Activated CD8-positive, alpha-beta T cell treated with anti-CD3 and anti-CD28 coated beads, Interleukin-2, amount 10 ng/mL, durations not matched to agents 7 days and 5 days (primary cell): Measurements from ENCODE around the gene PIK3CB. TPM values are rescaled to one million over a fixed set of nuclear protein-coding genes. Genes with fewer than 3 reads are reported as not detected.
"Not testable (repeated sequence)": the region's sequence is repeated elsewhere in the genome, so short reads cannot be mapped to it uniquely, and the experiment has no call there.

Experiments
- ATAC-seq: fragments of 150-1000 bp; cut with Tn5 transposase; one replicate; pipeline ENCODE4 v1.10.0; 2021; ENCODE audit warnings: moderate library complexity
- CTCF ChIA-PET: fragments of 350-600 bp; sonication (Branson Sonifier 250); formaldehyde crosslinking; loops from one replicate; lab custom pipeline; 2021; ENCODE audit warnings: antibody characterized with exemption; lab: Charles Lee
- POLR2A ChIA-PET: fragments of 350-600 bp; sonication (Branson Sonifier 250); formaldehyde crosslinking; loops from one replicate; lab custom pipeline; 2021; ENCODE audit warnings: antibody characterized with exemption; lab: Charles Lee
- DNase-seq: peaks from one replicate; pipeline ENCODE4 v3.0.0-alpha.2; 2020
- H3K27ac Mint-ChIP-seq: one replicate; pipeline ENCODE4 v1.8.0; 2021; ENCODE audit warnings: mild to moderate bottlenecking, mixed read lengths
- H3K27me3 Mint-ChIP-seq: one replicate; pipeline ENCODE4 v1.8.0; 2021; ENCODE audit warnings: low read depth, mixed read lengths
- H3K36me3 Mint-ChIP-seq: one replicate; pipeline ENCODE4 v1.8.0; 2021; ENCODE audit warnings: low read depth, mixed read lengths
- H3K4me1 Mint-ChIP-seq: one replicate; pipeline ENCODE4 v1.8.0; 2021; ENCODE audit warnings: low read depth, mixed read lengths
- H3K4me3 Mint-ChIP-seq: one replicate; pipeline ENCODE4 v1.8.0; 2021; ENCODE audit warnings: mild to moderate bottlenecking, mixed read lengths
- H3K9me3 Mint-ChIP-seq: one replicate; pipeline ENCODE4 v1.8.0; 2022; ENCODE audit warnings: mixed read lengths; ENCODE audit not compliant: insufficient read depth
- total RNA-seq, 2 experiments: library from RNA; stranded (reverse); gene quantifications; one replicate each; pipeline ENCODE4 v1.2.3, GENCODE V29; 2021

The PIK3CB gene
- total RNA-seq, 2 experiments from 2014 or later, result 3.6 to 4.1 TPM

DNA sequence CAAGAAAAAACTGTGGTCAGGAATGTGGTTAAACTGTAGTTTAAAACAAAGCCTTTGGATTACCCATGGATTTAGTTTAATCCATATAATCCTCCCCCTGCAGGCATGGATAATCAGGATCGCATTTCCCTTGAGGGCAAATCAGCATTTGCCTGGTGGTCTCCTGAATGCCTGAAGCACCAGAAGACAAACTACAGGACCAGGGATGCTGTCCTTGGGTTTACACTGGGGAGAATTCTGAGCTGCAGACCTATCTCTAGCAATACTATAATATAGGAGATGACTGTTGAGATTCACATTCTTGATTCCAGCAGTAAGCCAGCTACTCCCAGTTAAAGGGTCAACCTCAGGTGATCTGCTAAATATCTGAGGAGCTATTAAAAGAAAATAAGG is 10.6 kb downstream of the PIK3CB start:
- ChIA-PET CTCF (interaction anchor here (1.0 to 1.1 kb wide), 2 partner anchors 28 to 100 kb away, joined by 3 to 4 read pairs; no protein-coding TSS in a partner anchor), POLR2A (no interaction called here)
- no peak for DNase-seq
- Mint-ChIP-seq H3K9me3 (no peaks in the 10 kb centered on the region), H3K4me3 (no peak overlapping the region), H3K36me3 (no peaks in the 10 kb centered on the region), H3K27me3 (no peaks in the 10 kb centered on the region), H3K27ac (no peak overlapping the region), H3K4me1 (no peaks in the 10 kb centered on the region)
- no peak for ATAC-seq

DNA sequence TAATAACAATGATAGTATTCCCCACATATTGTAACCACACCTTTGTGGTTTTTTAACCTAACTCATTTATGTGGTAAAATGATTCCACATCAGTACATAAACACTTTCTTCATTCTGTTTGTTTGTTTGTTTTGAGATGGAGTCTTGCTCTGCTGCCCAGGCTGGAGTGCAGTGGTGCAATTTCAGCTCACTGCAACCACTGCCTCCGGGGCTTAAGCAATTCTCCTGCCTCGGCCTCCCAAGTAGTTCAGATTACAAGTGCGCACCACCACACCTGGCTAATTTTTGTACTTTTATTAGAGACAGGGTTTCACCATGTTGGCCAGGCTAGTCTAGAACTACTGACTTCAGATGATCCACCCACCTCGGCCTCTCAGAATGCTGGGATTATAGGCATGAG is 14.3 kb downstream of the PIK3CB start:
- H3K4me3 Mint-ChIP-seq, H3K36me3 Mint-ChIP-seq, H3K4me1 Mint-ChIP-seq, ATAC-seq, H3K27me3 Mint-ChIP-seq, H3K27ac Mint-ChIP-seq, CTCF ChIA-PET, DNase-seq, H3K9me3 Mint-ChIP-seq, POLR2A ChIA-PET: not testable (repeated sequence)

DNA sequence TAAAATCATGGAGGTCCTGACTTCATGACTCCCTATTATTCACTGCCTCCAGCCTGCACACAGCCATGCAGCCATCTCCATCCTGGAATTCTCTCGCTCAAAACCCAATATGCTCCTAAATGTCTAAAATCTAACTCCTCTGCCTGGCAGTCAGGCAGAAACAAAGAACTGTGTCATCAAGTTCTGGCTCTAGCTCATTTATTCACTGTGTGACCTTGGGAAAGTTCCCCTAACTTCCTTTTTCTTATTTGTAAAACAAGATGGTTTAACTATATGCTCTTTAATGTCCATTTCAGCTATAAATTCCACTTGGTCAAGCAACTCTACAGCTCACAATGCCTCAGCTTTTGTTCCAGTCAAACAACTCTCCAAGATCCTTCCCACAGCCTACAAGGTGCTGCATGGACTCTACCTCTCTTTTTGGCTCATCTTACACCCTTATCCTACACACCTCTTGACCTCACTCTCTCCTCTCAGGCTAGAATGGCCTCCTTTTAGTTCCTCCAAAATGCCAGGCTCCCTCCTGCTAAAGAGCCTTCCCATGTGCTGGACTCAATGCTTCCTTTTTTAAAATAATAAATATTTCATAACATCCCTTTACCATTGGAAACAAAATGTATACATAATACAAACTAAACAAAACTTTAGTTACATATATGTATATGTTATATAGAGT is 16.4 kb downstream of the PIK3CB start:
- no peak for DNase-seq
- Mint-ChIP-seq H3K36me3 (peaks cover 2% of the 10 kb centered on the region), H3K27ac (peak overlapping the region; percentile 27), H3K9me3 (no peaks in the 10 kb centered on the region), H3K4me3 (no peak overlapping the region), H3K27me3 (no peaks in the 10 kb centered on the region), H3K4me1 (peaks cover 12% of the 10 kb centered on the region)
- CTCF ChIA-PET, result interaction anchor here (0.7 to 1.6 kb wide), 2 partner anchors 57 to 97 kb away, joined by 3 to 5 read pairs; no protein-coding TSS in a partner anchor
- ATAC-seq, result no peak
- POLR2A ChIA-PET, result no interaction called here

DNA sequence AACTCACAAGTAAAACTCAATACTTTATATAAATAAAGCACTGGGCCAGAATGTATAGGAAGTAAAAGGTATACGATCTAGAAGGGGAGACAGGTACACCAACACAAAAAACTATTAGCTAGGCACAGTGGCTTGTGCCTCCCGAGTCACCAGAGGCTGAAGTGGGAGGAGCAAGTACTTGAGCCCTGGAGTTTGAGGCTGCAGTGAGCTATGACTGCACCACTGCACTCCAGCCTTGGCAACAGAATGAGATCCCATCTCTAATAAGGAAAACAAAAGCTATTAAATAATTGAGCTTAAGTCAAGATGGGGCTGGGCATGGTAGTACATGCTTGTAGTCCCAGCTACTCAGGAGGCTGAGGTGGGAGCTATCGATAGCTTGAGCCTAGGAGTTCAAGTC is 17.0 kb downstream of the PIK3CB start:
- H3K27me3 Mint-ChIP-seq, result no peaks in the 10 kb centered on the region
- H3K27ac Mint-ChIP-seq, result no peak overlapping the region
- no peaks in the 10 kb centered on the region for H3K9me3 Mint-ChIP-seq
- ChIA-PET CTCF (interaction anchor here (0.7 to 1.6 kb wide), 2 partner anchors 56 to 98 kb away, joined by 3 to 5 read pairs; no protein-coding TSS in a partner anchor), POLR2A (interaction anchor here (0.6 kb wide), 1 partner anchor 41 kb away, joined by 4 read pairs; no protein-coding TSS in a partner anchor)
- no peak overlapping the region for H3K4me3 Mint-ChIP-seq
- DNase-seq (no peak), ATAC-seq (no peak)
- H3K4me1 Mint-ChIP-seq, result peaks cover 12% of the 10 kb centered on the region
- peaks cover 4% of the 10 kb centered on the region for H3K36me3 Mint-ChIP-seq

DNA sequence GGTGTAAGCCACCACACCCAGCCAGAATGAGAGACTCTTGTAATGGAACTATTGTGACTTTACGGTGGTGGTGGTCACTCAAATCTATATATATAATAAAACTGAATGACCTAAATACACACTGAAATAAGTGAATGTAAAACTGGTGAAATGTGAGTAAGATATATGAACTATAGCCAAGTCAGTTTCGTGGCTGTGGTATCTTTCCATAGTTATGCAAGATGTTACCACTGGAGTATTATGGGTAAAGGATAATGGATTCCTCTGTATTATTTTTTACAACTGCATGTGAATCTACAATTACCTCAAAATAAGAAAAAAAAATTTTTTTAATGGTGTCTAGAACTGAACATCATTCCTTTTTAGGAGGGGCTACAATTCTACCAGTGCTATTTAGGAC is 21.9 kb downstream of the PIK3CB start:
- peaks cover 4% of the 10 kb centered on the region for H3K36me3 Mint-ChIP-seq
- ChIA-PET POLR2A (no interaction called here), CTCF (no interaction called here)
- H3K4me1 Mint-ChIP-seq, result peaks cover 14% of the 10 kb centered on the region
- H3K27me3 Mint-ChIP-seq, result no peaks in the 10 kb centered on the region
- no peak overlapping the region for H3K4me3 Mint-ChIP-seq
- DNase-seq (no peak), ATAC-seq (no peak)
- H3K27ac Mint-ChIP-seq, result no peak overlapping the region
- no peaks in the 10 kb centered on the region for H3K9me3 Mint-ChIP-seq

DNA sequence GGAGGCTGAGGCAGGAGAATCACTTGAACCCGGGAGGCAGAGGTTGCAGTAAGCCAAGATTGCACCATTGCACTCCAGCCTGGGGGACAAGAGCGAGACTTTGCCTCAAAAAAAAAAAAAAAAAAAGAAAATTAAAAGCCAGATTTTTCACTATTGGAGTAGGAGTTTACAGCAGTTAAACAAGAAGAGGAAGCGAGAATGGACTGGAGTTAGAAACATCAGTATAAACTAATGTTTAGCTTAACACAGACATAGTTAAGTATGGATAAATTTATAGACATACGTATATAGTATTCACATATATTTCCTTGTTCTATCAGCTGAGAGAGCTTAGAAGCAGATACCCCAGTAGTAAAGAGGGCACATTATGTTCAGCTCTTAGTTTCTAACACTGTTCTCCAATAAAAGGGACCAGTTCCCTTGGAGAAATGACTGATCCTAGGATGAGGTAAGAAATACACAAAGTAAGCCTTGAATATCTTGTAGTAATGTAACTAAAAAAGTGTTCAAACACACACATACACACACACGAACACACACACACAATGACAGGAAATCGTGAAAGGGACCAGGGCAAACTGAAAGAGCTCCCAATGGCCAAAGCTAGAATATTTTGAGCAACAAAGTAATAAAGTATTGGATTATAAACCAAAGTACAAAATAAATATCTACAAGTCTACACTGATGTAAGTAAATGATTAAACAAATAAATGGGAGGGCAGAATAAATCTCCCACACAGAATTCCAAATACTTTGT is 25.1 kb downstream of the PIK3CB start:
- Mint-ChIP-seq H3K9me3 (no peaks in the 10 kb centered on the region), H3K4me1 (peaks cover 6% of the 10 kb centered on the region), H3K4me3 (no peak overlapping the region), H3K27ac (no peak overlapping the region), H3K27me3 (no peaks in the 10 kb centered on the region), H3K36me3 (peaks cover 4% of the 10 kb centered on the region)
- ATAC-seq (no peak), DNase-seq (no peak)
- ChIA-PET POLR2A (no interaction called here), CTCF (no interaction called here)

DNA sequence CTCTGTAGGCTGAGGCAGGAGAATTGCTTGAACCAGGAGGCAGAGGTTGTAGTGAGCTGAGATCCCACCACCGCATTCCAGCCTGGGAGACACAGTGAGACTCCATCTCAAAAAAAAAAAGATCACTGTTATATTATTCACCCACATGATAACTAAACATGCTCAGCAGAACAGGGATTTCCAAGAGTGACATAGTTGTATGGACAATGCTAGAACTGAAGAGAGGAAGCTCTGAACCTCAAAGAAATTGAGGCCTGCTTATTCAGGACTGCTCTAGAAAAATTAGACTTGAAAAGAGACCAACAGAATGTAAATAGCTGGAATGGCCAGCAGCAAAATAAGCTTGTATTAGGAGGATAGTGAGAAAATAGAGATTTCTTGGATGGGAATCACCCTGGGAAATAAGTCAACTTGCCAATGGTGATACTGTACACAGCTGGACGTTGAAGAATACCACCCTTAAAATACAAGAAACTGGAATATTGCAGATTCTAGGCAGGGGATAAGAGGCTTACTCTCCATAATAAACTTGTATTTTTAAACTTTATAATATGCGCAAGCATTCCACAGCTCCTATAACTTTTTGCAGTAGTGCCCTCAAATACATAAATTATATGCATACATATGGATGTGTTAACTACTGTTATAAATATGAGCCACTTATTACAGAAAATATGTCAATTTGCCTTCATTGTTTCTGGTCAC is 28.2 kb downstream of the PIK3CB start:
- POLR2A ChIA-PET, result no interaction called here
- Mint-ChIP-seq H3K36me3 (no peaks in the 10 kb centered on the region), H3K9me3 (no peaks in the 10 kb centered on the region), H3K4me3 (no peak overlapping the region), H3K4me1 (peaks cover 2% of the 10 kb centered on the region), H3K27me3 (no peaks in the 10 kb centered on the region), H3K27ac (no peak overlapping the region)
- no peak for DNase-seq
- no peak for ATAC-seq
- CTCF ChIA-PET, result interaction anchor here (2.0 kb wide), 1 partner anchor 109 kb away, joined by 10 read pairs; no protein-coding TSS in a partner anchor

DNA sequence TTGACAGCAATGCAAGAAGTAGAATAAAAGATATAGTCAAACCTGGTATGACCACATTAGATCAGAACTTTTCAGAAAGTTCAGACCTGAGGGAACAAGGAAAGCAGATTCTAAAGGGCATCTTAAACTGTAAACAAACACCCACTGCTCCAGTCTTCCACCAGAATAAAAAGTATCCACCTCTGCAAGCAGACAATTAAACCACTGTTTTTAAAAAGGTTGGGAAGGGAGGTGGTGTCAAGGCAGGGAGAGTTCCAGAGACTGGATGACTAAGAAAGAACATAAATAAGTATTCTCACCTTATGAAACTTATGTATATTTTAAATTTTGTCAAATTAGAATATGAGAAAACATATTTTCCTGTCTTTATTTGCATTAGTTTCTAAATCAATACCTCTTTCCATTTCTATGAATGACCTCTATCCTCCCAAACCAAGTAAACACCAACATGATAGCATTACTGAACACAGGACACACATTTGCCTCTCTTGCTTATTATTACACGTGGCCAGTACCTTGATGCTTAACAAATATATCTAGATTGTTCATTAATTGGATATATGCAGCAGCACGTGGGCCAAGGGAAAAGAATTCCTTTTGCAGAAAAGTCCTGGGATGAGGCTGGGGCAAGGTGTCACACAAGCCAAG is 31.6 kb downstream of the PIK3CB start:
- ATAC-seq (no peak), DNase-seq (no peak)
- no peak overlapping the region for H3K27ac Mint-ChIP-seq
- ChIA-PET CTCF (no interaction called here), POLR2A (no interaction called here)
- H3K27me3 Mint-ChIP-seq, result no peaks in the 10 kb centered on the region
- no peak overlapping the region for H3K4me3 Mint-ChIP-seq
- no peaks in the 10 kb centered on the region for H3K9me3 Mint-ChIP-seq
- H3K4me1 Mint-ChIP-seq, result no peaks in the 10 kb centered on the region
- no peaks in the 10 kb centered on the region for H3K36me3 Mint-ChIP-seq

DNA sequence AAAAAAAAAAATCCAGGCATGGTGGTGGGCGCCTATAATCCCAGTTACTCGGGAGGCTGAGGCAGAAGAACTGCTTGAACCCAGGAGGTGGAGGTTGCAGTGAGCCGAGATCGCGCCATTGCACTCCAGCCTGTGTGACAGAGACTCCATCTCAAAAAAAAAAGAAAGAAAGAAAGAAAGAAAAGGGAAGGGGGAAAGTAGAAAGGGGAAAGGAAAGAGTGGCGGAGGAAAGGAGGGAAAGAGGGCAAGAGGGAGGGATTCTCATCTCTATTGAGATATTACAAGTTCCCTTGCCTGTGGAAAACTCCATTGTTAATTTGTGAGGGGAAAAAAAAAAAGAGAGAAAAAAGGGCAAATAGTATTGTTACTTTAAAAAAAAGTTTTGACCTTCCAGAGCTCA is 32.5 kb downstream of the PIK3CB start:
- CTCF ChIA-PET, POLR2A ChIA-PET, ATAC-seq, H3K9me3 Mint-ChIP-seq, H3K4me3 Mint-ChIP-seq, H3K27me3 Mint-ChIP-seq, H3K27ac Mint-ChIP-seq, DNase-seq, H3K36me3 Mint-ChIP-seq, H3K4me1 Mint-ChIP-seq: not testable (repeated sequence)

DNA sequence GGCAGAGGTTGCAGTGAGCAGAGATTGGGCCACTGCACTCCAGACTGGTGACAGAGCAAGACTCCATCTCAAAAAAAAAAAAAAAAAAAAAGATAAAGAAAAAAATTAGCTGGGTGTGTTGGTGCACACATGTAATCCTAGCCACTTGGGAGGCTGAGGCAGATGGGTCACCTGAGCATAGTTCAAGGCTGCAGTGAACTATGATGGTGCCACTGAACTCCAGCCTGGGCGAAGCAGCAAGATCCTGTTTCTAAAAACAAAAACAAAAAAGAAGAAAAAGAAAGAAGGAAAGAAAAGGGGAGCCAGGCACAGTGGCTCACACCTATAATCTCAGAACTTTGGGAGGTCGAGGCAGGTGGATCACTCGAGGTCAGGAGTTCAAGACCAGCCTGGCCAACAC is 32.9 kb downstream of the PIK3CB start:
- no peak overlapping the region for H3K4me3 Mint-ChIP-seq
- H3K27ac Mint-ChIP-seq, result no peak overlapping the region
- H3K27me3 Mint-ChIP-seq, result no peaks in the 10 kb centered on the region
- ATAC-seq (no peak), DNase-seq (no peak)
- no peaks in the 10 kb centered on the region for H3K9me3 Mint-ChIP-seq
- CTCF ChIA-PET, result no interaction called here
- peaks cover under 1% of the 10 kb centered on the region for H3K36me3 Mint-ChIP-seq
- H3K4me1 Mint-ChIP-seq, result peaks cover 6% of the 10 kb centered on the region
- POLR2A ChIA-PET, result no interaction called here

DNA sequence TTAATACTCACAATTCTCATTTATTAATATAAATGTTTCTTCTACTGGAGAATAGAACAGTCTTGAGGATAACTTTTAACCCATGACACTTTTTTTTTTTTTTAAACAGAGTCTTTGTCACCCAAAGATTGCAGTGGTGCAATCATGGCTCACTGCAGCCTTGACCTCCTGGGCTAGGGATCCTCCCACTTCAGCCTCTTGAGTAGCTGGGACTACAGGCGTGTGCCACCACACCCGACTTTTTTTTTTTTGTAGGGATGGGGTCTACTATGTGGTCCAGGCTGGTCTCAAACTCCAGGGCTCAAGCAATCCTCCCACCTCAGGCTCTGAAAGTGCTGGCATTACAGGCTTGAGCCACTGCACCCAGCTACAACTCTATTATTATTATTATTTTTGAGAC is 34.5 kb downstream of the PIK3CB start:
- no peak overlapping the region for H3K4me3 Mint-ChIP-seq

More for the DNA sequence above, 34.5 kb downstream of the PIK3CB start:
- DNase-seq (no peak), ATAC-seq (no peak)
- ChIA-PET POLR2A (no interaction called here), CTCF (no interaction called here)
- H3K4me1 Mint-ChIP-seq, result peaks cover 6% of the 10 kb centered on the region
- H3K27ac Mint-ChIP-seq, result no peak overlapping the region
- no peaks in the 10 kb centered on the region for H3K9me3 Mint-ChIP-seq
- no peaks in the 10 kb centered on the region for H3K27me3 Mint-ChIP-seq
- H3K36me3 Mint-ChIP-seq, result peaks cover 3% of the 10 kb centered on the region
